HepG2 (cell line): ENCODE data around the gene TMUB1. TPM values are rescaled to one million over a fixed set of nuclear protein-coding genes. Genes with fewer than 3 reads are reported as not detected.
A peak's percentile ranks its signal among the peaks of the same experiment; 100 is the strongest.

ENCODE experiments used
- AGO2 ChIP-seq: fragments of 200-400 bp; formaldehyde crosslinking; optimal IDR thresholded peaks from 2 replicates; pipeline ENCODE3; 2017; ENCODE audit warnings: mild to moderate bottlenecking, low read depth, low read length, moderate library complexity
- ATF7 ChIP-seq, 2 experiments: fragments of 450-650 bp in 1 of 2; sonication (generic) in 1 of 2; formaldehyde crosslinking in 1 of 2; IDR thresholded peaks; 2 replicates each; pipeline versions ENCODE4 v1.4.0 to v1.6.1; 2016 to 2020; ENCODE audit warnings: antibody characterized with exemption in 1 of 2, mild to moderate bottlenecking in 1 of 2, missing genetic modification reagents in 1 of 2
- CCDC6 ChIP-seq: sonication (generic); formaldehyde crosslinking; IDR thresholded peaks from 2 replicates; pipeline ENCODE4 v1.8.1; 2022; ENCODE audit warnings: mild to moderate bottlenecking, missing genetic modification reagents, moderate library complexity
- CEBPB ChIP-seq: IDR thresholded peaks from 2 replicates; pipeline ENCODE4 v1.6.1; 2011; ENCODE audit warnings: low read depth, low read length, improper control_type of control experiment, borderline replicate concordance
- CENPT ChIP-seq: sonication (generic); formaldehyde crosslinking; IDR thresholded peaks from 2 replicates; pipeline ENCODE4 v1.8.0; 2022; ENCODE audit warnings: low read depth, mild to moderate bottlenecking, moderate library complexity, missing genetic modification reagents
- HMG20A ChIP-seq: IDR thresholded peaks from 2 replicates; pipeline ENCODE4 v1.6.1; 2016; ENCODE audit warnings: borderline replicate concordance
- HOXA5 ChIP-seq: sonication (generic); formaldehyde crosslinking; IDR thresholded peaks from 2 replicates; pipeline ENCODE4 v1.4.0; 2020; ENCODE audit warnings: missing genetic modification reagents
- ISL2 ChIP-seq: sonication (generic); formaldehyde crosslinking; IDR thresholded peaks from 2 replicates; pipeline ENCODE4 v1.5.0; 2020; ENCODE audit warnings: missing genetic modification reagents
- KMT2A ChIP-seq: sonication (generic); formaldehyde crosslinking; IDR thresholded peaks from 2 replicates; pipeline ENCODE4 v1.4.0; 2020; ENCODE audit warnings: missing genetic modification reagents
- LCORL ChIP-seq, 2 experiments: fragments of 450-650 bp in 1 of 2; sonication (generic) in 1 of 2; formaldehyde crosslinking in 1 of 2; IDR thresholded peaks; 2 replicates each; pipeline versions ENCODE4 v1.5.0 to v1.6.1; 2017 to 2020; ENCODE audit warnings: antibody characterized with exemption in 1 of 2, missing genetic modification reagents in 1 of 2
- MED1 ChIP-seq: sonication (generic); formaldehyde crosslinking; IDR thresholded peaks from 2 replicates; pipeline ENCODE4 v1.4.0; 2020; ENCODE audit warnings: missing genetic modification reagents
- PAF1 ChIP-seq: IDR thresholded peaks from 2 replicates; pipeline ENCODE4 v1.6.1; 2016; ENCODE audit warnings: missing genetic modification reagents, missing compliant biosample characterization
- SALL1 ChIP-seq: sonication (generic); formaldehyde crosslinking; IDR thresholded peaks from 2 replicates; pipeline ENCODE4 v1.8.0; 2022; ENCODE audit warnings: mild to moderate bottlenecking, missing genetic modification reagents
- ZBTB21 ChIP-seq: sonication (generic); formaldehyde crosslinking; IDR thresholded peaks from 2 replicates; pipeline ENCODE4 v1.4.0; 2020; ENCODE audit warnings: missing genetic modification reagents
- ZBTB33 ChIP-seq: sonication (generic); formaldehyde crosslinking; IDR thresholded peaks from 2 replicates; pipeline ENCODE4 v1.4.0; 2020; ENCODE audit warnings: missing genetic modification reagents
- ZFY ChIP-seq: sonication (generic); formaldehyde crosslinking; IDR thresholded peaks from 2 replicates; pipeline ENCODE4 v1.4.0; 2020; ENCODE audit warnings: missing genetic modification reagents
- ZNF121 ChIP-seq: sonication (generic); formaldehyde crosslinking; IDR thresholded peaks from 2 replicates; pipeline ENCODE4 v1.5.0; 2020; ENCODE audit warnings: mild to moderate bottlenecking, missing genetic modification reagents
- ZNF264 ChIP-seq: sonication (generic); formaldehyde crosslinking; IDR thresholded peaks from 2 replicates; pipeline ENCODE4 v1.4.0; 2020; ENCODE audit warnings: missing genetic modification reagents
- ZNF720 ChIP-seq: sonication (generic); formaldehyde crosslinking; IDR thresholded peaks from 2 replicates; pipeline ENCODE4 v1.4.0; 2020; ENCODE audit warnings: missing genetic modification reagents
- ZNF770 ChIP-seq: sonication (generic); formaldehyde crosslinking; IDR thresholded peaks from 2 replicates; pipeline ENCODE4 v1.5.0; 2020; ENCODE audit warnings: mild to moderate bottlenecking, missing genetic modification reagents
- polyA plus RNA-seq, 8 experiments: library from polyadenylated mRNA; depleted of rRNA in 3 of 8; stranded (reverse) in 7 of 8; unstranded in 1 of 8; fragments of >200 nt; fragmentation: Illumina TruSeq in 4 of 8; extraction: Trizol in 4 of 8; gene quantifications; 2 replicates each; pipeline versions ENCODE4 v1.2.1 to v1.2.3, GENCODE V29; 2011 to 2016; ENCODE audit warnings: low read depth in 4 of 8, missing spikeins in 1 of 8, mixed read lengths in 1 of 8; ENCODE audit not compliant: insufficient read depth in 1 of 8
- total RNA-seq, 5 experiments: library from RNA; depleted of rRNA; stranded (reverse); fragments of >200 nt; fragmentation: Illumina TruSeq; extraction: Trizol; gene quantifications; 2 replicates each; pipeline ENCODE4 v1.2.3, GENCODE V29; 2016; ENCODE audit warnings: low read depth in 1 of 5
- TF ChIP-seq, protein P1 (sequence below): sonication (generic); formaldehyde crosslinking; IDR thresholded peaks from 2 replicates; pipeline ENCODE4 v1.5.1; 2020; ENCODE audit warnings: mild to moderate bottlenecking, missing genetic modification reagents, borderline replicate concordance
- TF ChIP-seq, protein P2 (sequence below): sonication (generic); formaldehyde crosslinking; IDR thresholded peaks from 2 replicates; pipeline ENCODE4 v1.4.0; 2020; ENCODE audit warnings: mild to moderate bottlenecking, missing genetic modification reagents

Gene TMUB1
- total and polyA plus RNA-seq, 2 of the 13 experiments (the other 11 are each of a cell fraction or from before 2014, with no cell fraction given), result 44.8 to 51.6 TPM

DNA sequence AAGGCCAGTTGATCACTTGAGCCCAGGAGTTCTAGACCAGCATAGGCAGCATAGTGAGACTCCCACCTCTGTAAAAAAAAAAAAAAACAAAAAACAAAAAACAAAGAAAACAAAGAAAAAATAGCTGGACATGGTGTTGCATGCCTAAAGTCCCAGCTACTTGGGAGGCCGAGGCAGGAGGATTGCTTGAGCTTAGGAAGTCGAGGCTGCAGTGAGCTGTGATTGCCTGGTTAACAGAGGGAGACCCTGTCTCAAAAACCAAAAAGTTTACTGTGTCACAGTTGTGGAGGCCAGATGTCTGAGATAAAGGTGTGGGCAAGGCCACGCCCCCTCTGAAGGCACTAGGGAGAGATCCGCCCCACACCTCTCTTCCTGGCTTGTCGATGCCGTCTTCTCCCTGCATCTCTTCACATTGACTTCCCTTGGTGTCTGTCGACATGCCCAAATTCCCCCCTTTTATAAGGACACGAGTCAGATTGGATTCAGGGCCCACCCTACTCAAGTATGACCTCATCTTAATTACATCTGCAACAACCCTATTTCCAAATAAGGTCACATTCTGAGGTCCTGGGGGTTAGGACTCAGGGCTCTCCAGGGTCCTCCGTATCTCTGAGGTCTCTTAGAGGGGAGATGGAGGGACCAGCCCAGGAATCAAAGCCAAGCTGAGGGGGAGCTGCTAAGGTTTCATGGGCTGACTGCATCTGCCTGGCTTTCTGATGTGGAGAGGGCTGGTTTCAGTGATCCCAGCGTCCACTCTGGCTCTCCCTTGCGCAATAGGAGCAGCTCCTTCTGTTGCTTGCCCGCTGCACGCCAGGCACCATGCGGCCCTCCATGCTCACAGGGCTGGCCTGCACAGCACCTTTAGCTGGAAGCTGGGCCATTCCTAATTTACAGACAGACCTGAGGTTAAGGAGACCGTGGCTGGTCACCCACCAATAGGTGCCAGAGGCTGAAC is 26.1 kb upstream of the TMUB1 start (continued):
- TF ChIP-seq ZBTB33 (peak; percentile 54; the same call in 1 of the 2 replicates), LCORL (IDR thresholded peaks at IDR 0.05) (no peak), LCORL (CRISPR knock-in tag; IDR thresholded peaks at IDR 0.05) (no peak), ZNF720 (CRISPR knock-in tag) (no peak), ZNF770 (CRISPR knock-in tag) (peak; percentile 44; the same call in 1 of the 2 replicates), ZBTB21 (no peak), KMT2A (CRISPR knock-in tag) (no peak), SALL1 (CRISPR knock-in tag) (no peak), ZNF121 (CRISPR knock-in tag) (no peak), PAF1 (CRISPR knock-in tag) (no peak), AGO2 (peak; percentile 26), HMG20A (CRISPR knock-in tag) (no peak), ZNF264 (CRISPR knock-in tag) (no peak), CCDC6 (CRISPR knock-in tag) (no peak), ISL2 (CRISPR knock-in tag) (no peak), MED1 (CRISPR knock-in tag) (no peak), ATF7 (IDR thresholded peaks at IDR 0.05) (peak; percentile 62), ATF7 (CRISPR knock-in tag; IDR thresholded peaks at IDR 0.05) (no peak), HOXA5 (CRISPR knock-in tag) (no peak), ZFY (CRISPR knock-in tag) (0 out of 2 replicates have a peak, but pooled peaks have one; percentile 16), CENPT (CRISPR knock-in tag) (no peak), CEBPB (peak; percentile 95)
- TF ChIP-seq, protein P1, sequence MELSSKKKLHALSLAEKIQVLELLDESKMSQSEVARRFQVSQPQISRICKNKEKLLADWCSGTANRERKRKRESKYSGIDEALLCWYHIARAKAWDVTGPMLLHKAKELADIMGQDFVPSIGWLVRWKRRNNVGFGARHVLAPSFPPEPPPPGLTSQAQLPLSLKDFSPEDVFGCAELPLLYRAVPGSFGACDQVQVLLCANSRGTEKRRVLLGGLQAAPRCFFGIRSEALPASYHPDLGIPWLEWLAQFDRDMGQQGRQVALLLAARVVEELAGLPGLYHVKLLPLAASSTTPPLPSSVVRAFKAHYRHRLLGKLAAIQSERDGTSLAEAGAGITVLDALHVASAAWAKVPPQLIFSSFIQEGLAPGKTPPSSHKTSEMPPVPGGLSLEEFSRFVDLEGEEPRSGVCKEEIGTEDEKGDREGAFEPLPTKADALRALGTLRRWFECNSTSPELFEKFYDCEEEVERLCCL (CRISPR knock-in tag), result no peak
- TF ChIP-seq, protein P2, sequence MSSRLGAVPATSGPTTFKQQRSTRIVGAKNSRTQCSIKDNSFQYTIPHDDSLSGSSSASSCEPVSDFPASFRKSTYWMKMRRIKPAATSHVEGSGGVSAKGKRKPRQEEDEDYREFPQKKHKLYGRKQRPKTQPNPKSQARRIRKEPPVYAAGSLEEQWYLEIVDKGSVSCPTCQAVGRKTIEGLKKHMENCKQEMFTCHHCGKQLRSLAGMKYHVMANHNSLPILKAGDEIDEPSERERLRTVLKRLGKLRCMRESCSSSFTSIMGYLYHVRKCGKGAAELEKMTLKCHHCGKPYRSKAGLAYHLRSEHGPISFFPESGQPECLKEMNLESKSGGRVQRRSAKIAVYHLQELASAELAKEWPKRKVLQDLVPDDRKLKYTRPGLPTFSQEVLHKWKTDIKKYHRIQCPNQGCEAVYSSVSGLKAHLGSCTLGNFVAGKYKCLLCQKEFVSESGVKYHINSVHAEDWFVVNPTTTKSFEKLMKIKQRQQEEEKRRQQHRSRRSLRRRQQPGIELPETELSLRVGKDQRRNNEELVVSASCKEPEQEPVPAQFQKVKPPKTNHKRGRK (CRISPR knock-in tag), result no peak
